Small intestine (tissue), 16 donors: ENCODE results near the gene BCLAF3. TPM values are rescaled to one million over a fixed set of nuclear protein-coding genes. Genes with fewer than 3 reads are reported as not detected.

Experiments used
- DNase-seq, 2 donors: peaks; one replicate each; pipeline versions ENCODE4 v3.0.0 to v3.0.0-alpha.2; 2013
- FAIRE-seq: peaks from 2 replicates; lab custom pipeline; 2012; peaks lifted over from hg19 to GRCh38; lab: Jason Lieb, UNC
- H3K27ac ChIP-seq, 3 donors: one replicate each; pipeline ENCODE4 v1.5.1; 2013; ENCODE audit warnings: low read length in 2 of 3, mild to moderate bottlenecking in 2 of 3, control low read depth in 1 of 3, inconsistent platforms in 1 of 3, low read depth in 1 of 3, moderate library complexity in 1 of 3
- H3K27me3 ChIP-seq, 3 donors: one replicate each; pipeline ENCODE4 v1.6.1; 2013; ENCODE audit warnings: low read length in 3 of 3, inconsistent platforms in 1 of 3; ENCODE audit not compliant: control insufficient read depth in 3 of 3, insufficient read depth in 3 of 3
- H3K36me3 ChIP-seq, 3 donors: one replicate each; pipeline ENCODE4 v1.6.1; 2013; ENCODE audit warnings: low read length in 3 of 3, inconsistent platforms in 1 of 3, low read depth in 1 of 3, mild to moderate bottlenecking in 1 of 3, moderate library complexity in 1 of 3; ENCODE audit not compliant: control insufficient read depth in 3 of 3, insufficient read depth in 2 of 3
- H3K4me1 ChIP-seq, 3 donors: one replicate each; pipeline ENCODE4 v1.6.1; 2013; ENCODE audit warnings: low read length in 2 of 3, inconsistent platforms in 1 of 3, low read depth in 1 of 3, mild to moderate bottlenecking in 1 of 3, moderate library complexity in 1 of 3; ENCODE audit not compliant: control insufficient read depth in 3 of 3, insufficient read depth in 2 of 3
- H3K4me3 ChIP-seq, 3 donors: one replicate each; pipeline ENCODE4 v1.5.1; 2013; ENCODE audit warnings: low read length in 3 of 3, control low read depth in 1 of 3, inconsistent platforms in 1 of 3, low read depth in 1 of 3, mild to moderate bottlenecking in 1 of 3, moderate library complexity in 1 of 3
- H3K9me3 ChIP-seq, 2 donors: one replicate each; pipeline ENCODE4 v1.6.1; 2013; ENCODE audit warnings: low read depth in 1 of 2, low read length in 1 of 2; ENCODE audit not compliant: control insufficient read depth in 2 of 2, insufficient read depth in 1 of 2
- WGBS, 3 donors: extraction: QIAGEN DNeasy Blood & Tissue Kit; methylation state at CpG; one replicate each; pipeline ENCODE4 v1.1.7; 2013; 5-methylcytosine and 5-hydroxymethylcytosine counted together
- long read RNA-seq, 10 donors: transcript quantifications; one replicate each; lab custom pipeline, GENCODE V29; 2026
- polyA plus RNA-seq, 4 donors: library from polyadenylated mRNA; stranded (reverse) in 3 of 4; unstranded in 1 of 4; fragments of 200-250 nt in 3 of 4; fragments of 120-200 nt in 1 of 4; gene quantifications; one replicate each; pipeline versions ENCODE4 v1.2.1 to v1.2.3, GENCODE V29; 2013
- donor health status: healthy with polysubstance abuse.
- donor health status: control.
- donor health status: control.
- donor health status: Bipolar disorder and iron deficiency.
- donor health status: healthy.

Gene BCLAF3
- polyA plus RNA-seq = 10 to 100 TPM in 1 of 4 donors, 1 to 10 TPM in 3; 2.3 to 17.9 (median 3.4) TPM
- long read RNA-seq, donor 1, partial matches to known transcripts = 0 of 1 reads
- long read RNA-seq, donor 1, other reads (novel, unspliced or antisense) = 0 of 1 reads
- long read RNA-seq, donor 2 = 0 reads
- long read RNA-seq, donor 3 = 0 reads
- long read RNA-seq, donor 4 = 0 reads
- long read RNA-seq, donor 5 = 0 reads
- long read RNA-seq, donor 6 = 0 reads
- long read RNA-seq, donor 7 = 0 reads
- long read RNA-seq, donor 8 = 0 reads
- long read RNA-seq, donor 9 = 0 reads
- long read RNA-seq, donor 10 = 0 reads

- Histone ChIP-seq H3K27ac (peak within 1 kb of the TSS; percentile 62 to 92 (median 63)), H3K27me3 (no peaks in the 10 kb centered on the region), H3K4me1 (no peaks in the 10 kb centered on the region), H3K9me3 (no peaks in the 10 kb centered on the region), H3K36me3 (no peaks in the 10 kb centered on the region), H3K4me3 (peak within 1 kb of the TSS; percentile 61 to 79 (median 68))
- WGBS, 3 donors = 0 to 31% (median 7%) methylated on average over 11 to 89 of the region's 103 CpGs
- FAIRE-seq = no peak
- peak; percentile 82 to 91 for DNase-seq
Observed at GRCh38 chrX:19990556-19991349, at the start of gene BCLAF3. BCLAF3 (minus strand) TSS chrX:19991061; CDS start chrX:19970264, 20,797 bp downstream.

GRCh38 chrX:20038966-20039365, 48.1 kb upstream of the BCLAF3 start:
- no peaks in the 10 kb centered on the region for H3K36me3 ChIP-seq
- H3K4me1 ChIP-seq = no peaks in the 10 kb centered on the region
- no peaks in the 10 kb centered on the region for H3K9me3 ChIP-seq
- no peak overlapping the region for H3K4me3 ChIP-seq
- DNase-seq (no peak), FAIRE-seq (no peak)
- 70 to 93% (median 90%) methylated on average over 3 of the region's 3 CpGs for WGBS, 3 donors
- no peak overlapping the region for H3K27ac ChIP-seq
- no peaks in the 10 kb centered on the region for H3K27me3 ChIP-seq

DNA sequence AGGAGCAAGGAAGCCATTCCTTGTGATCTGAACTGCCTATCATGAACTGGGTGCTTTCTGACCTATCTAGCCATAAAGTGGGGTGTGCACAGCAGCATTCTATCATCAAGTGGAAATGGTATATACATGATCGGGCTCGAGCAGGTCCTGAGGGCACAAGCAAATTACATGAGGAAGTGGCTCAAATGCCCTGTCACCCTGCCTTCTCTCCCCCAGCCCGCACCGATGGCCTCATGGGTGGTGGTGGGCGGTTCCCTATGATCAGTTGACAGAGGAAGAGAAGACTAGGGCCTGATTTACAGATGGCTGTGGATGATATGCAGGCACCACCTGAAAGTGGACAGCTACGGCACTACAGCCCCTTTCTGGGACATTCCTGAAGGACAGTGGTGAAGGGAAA, 46.3 kb upstream of the BCLAF3 start:
- H3K4me1 ChIP-seq = no peaks in the 10 kb centered on the region
- no peak overlapping the region for H3K4me3 ChIP-seq
- H3K27me3 ChIP-seq = no peaks in the 10 kb centered on the region
- H3K9me3 ChIP-seq = no peaks in the 10 kb centered on the region
- FAIRE-seq = no peak
- H3K27ac ChIP-seq = no peak overlapping the region
- peak in 1 of 2 donors; percentile 29 for DNase-seq
- WGBS, 3 donors = 73 to 83% (median 74%) methylated on average over 4 to 6 of the region's 6 CpGs
- no peaks in the 10 kb centered on the region for H3K36me3 ChIP-seq

- no peak overlapping the region for H3K4me3 ChIP-seq
- 43 to 78% (median 74%) methylated on average over 2 of the region's 2 CpGs for WGBS, 3 donors
Observed at GRCh38 chrX:20032201-20032600, 41.3 kb upstream of the BCLAF3 start.

DNA sequence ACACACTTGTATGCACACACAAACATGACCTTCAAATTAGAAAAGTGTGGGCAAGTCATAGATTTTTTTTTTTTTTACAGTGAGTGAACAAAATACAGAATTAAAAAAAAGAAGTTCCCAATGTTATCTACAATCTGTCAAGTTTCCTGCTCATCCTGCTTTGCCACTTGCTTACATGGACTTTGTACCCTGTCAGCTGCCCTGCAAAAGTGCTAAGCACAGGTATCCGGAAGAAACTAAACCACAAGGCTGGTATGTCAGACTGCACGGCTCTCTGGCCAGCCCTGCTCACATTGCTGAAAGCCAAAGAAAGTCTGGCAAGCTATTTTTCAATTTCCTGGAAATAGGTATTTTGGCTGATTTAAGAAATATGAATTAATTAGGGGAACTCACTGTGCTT, 38.9 kb upstream of the BCLAF3 start:
- Histone ChIP-seq H3K36me3 (no peaks in the 10 kb centered on the region), H3K27ac (peak overlapping the region in 1 of 3 donors; percentile 70), H3K4me3 (no peak overlapping the region), H3K9me3 (peaks cover 0 to 5% of the 10 kb centered on the region in 2 donors), H3K27me3 (no peaks in the 10 kb centered on the region), H3K4me1 (peaks cover 3 to 13% (median 6%) of the 10 kb centered on the region in 3 donors)
- 11 to 27% (median 25%) methylated on average over 2 of the region's 2 CpGs for WGBS, 3 donors
- peak; percentile 51 for FAIRE-seq
- peak; percentile 82 to 85 for DNase-seq

More at GRCh38 chrX:20032201-20032600, 41.3 kb upstream of the BCLAF3 start:
- DNase-seq (no peak), FAIRE-seq (no peak)
- H3K27me3 ChIP-seq = no peaks in the 10 kb centered on the region
- H3K4me1 ChIP-seq = peaks cover 3 to 13% (median 6%) of the 10 kb centered on the region in 3 donors
- H3K9me3 ChIP-seq = peaks cover 0 to 5% of the 10 kb centered on the region in 2 donors
- no peaks in the 10 kb centered on the region for H3K36me3 ChIP-seq
- H3K27ac ChIP-seq = no peak overlapping the region

- peaks cover 3 to 13% (median 6%) of the 10 kb centered on the region in 3 donors for H3K4me1 ChIP-seq
- no peak overlapping the region for H3K4me3 ChIP-seq
- no peaks in the 10 kb centered on the region for H3K36me3 ChIP-seq
- FAIRE-seq (no peak), DNase-seq (peak; percentile 50 to 82)
- 12 to 61% (median 39%) methylated on average over 8 of the region's 8 CpGs for WGBS, 3 donors
- H3K27ac ChIP-seq = no peak overlapping the region
- H3K9me3 ChIP-seq = peaks cover 0 to 5% of the 10 kb centered on the region in 2 donors
- no peaks in the 10 kb centered on the region for H3K27me3 ChIP-seq
Observed at GRCh38 chrX:20028588-20028987, 37.7 kb upstream of the BCLAF3 start.

DNA sequence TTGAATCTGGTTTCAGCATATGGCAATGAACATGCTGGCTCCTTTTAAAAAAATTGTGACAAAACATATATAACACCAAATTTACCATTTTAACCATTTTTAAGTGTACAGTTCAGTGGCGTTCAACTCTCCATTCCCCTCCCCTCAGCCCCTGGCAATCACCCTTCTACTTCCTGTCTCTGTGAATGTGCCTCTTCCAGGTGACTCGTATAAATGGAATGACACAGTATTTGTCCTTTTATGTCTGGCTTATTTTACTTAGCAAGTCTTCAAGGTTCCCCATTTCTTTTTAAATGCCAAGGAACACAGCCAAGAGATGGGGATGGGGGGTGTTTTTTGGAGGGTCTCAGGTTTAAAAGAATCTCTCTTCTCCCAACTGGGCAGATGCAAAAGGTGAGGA, 35.4 kb upstream of the BCLAF3 start:
- Histone ChIP-seq H3K4me1 (peaks cover 3 to 13% (median 6%) of the 10 kb centered on the region in 3 donors), H3K9me3 (peaks cover 0 to 5% of the 10 kb centered on the region in 2 donors), H3K4me3 (no peak overlapping the region), H3K27me3 (no peaks in the 10 kb centered on the region), H3K27ac (no peak overlapping the region), H3K36me3 (no peaks in the 10 kb centered on the region)
- DNase-seq (no peak), FAIRE-seq (no peak)
- 34 to 57% (median 42%) methylated on average over 2 of the region's 2 CpGs for WGBS, 3 donors

- WGBS, 3 donors = 82 to 88% (median 83%) methylated on average over 6 of the region's 6 CpGs
- no peak for FAIRE-seq
- no peak overlapping the region for H3K4me3 ChIP-seq
- peaks cover 0 to 7% of the 10 kb centered on the region in 2 donors for H3K9me3 ChIP-seq
- no peaks in the 10 kb centered on the region for H3K36me3 ChIP-seq
- H3K27ac ChIP-seq = no peak overlapping the region
- no peak for DNase-seq
- H3K27me3 ChIP-seq = no peaks in the 10 kb centered on the region
- no peaks in the 10 kb centered on the region for H3K4me1 ChIP-seq
Observed at GRCh38 chrX:20019672-20020365, 29.0 kb upstream of the BCLAF3 start.
